NCI-H1105 treated with DMSO at 0.1 percent for 48 hours (cell line): Measurements from ENCODE around the gene POU2AF2.
"Not testable (repeated sequence)": the region's sequence is repeated elsewhere in the genome, so short reads cannot be mapped to it uniquely, and the experiment has no call there.

Source experiments
- DNase-seq: peaks from one replicate; lab custom pipeline; 2025; lab: John Stamatoyannopoulos, UW

The POU2AF2 gene

DNA sequence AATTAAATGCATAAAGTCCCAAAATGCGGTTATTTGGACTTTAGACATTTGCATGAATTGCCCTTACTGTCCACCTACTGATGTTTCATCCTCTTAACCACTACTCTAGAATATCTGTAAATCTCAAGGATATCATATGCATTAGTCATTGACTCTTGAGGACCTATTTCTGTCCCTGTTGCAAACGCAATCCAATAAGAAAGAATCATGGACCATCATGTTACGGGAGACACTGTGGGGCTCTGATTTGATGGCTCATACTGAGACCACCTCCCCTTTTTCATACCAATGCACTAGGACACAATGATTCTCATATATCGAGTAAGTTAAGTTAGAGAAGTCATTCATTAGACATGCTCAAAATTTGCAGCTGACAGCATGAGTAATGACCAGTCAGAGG, 14.4 kb downstream of the POU2AF2 start:
- DNase-seq, result no peak

DNA sequence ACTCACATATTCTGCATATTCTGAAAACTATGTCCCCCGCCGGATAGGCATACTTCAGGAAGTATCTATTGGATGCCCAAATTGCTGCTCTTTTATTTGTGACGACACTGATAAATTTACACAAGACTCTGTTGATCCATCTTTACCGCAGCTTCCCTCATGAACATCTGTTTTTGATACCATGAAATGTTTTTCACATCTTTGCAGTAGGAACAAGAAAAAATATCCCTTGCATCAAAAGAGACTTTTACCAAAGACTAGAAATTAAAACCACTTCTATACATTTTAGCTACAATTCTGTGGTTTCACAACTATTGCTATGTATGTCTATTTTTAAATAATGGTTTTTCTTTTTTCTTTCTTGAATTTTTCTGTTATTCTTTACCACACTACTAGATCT, 15.3 kb downstream of the POU2AF2 start:
- DNase-seq, result no peak

DNA sequence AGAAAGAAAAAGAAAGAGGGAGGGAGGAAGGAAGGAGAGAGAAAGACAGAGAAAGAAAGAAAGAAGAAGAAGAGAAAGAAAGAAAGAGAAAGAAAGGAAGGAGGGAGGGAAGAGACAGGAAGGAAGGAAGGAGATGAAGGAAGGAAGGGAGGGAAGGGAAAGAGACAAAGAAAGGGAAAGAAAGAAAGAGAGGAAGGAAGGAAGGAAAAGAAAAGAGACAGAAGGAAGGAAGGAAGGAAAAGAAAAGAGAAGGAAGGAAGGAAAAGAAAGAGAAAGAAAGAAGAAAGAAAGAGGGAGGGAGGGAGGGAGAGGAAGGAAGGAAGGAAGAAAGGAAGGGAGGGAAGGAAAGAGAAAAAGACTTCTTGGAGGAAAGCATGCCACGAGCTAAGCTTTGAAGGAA, 19.1 kb downstream of the POU2AF2 start:
- DNase-seq, result no peak

DNA sequence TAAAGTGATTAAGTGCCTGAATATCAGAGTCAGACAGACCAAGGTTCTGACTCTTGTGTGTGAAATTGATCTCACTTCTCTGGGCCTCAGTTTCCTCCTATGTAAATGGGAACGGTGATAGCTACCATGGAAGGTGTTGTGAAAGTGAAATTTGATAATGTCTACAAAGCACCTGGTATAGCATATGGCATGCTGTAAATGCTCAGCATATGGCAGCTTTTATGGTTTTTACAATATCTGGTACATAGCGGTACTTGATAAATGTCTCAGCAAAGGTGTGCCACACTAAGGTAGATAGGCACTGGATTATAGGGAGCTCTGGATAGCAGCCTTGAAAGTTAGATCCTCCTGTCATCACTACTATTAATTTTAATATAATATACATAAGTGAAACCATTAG, 19.9 kb downstream of the POU2AF2 start:
- DNase-seq, result no peak

- DNase-seq, result not testable (repeated sequence)
Observed at GRCh38 chr11:111268303-111268702, 22.8 kb downstream of the POU2AF2 start.

DNA sequence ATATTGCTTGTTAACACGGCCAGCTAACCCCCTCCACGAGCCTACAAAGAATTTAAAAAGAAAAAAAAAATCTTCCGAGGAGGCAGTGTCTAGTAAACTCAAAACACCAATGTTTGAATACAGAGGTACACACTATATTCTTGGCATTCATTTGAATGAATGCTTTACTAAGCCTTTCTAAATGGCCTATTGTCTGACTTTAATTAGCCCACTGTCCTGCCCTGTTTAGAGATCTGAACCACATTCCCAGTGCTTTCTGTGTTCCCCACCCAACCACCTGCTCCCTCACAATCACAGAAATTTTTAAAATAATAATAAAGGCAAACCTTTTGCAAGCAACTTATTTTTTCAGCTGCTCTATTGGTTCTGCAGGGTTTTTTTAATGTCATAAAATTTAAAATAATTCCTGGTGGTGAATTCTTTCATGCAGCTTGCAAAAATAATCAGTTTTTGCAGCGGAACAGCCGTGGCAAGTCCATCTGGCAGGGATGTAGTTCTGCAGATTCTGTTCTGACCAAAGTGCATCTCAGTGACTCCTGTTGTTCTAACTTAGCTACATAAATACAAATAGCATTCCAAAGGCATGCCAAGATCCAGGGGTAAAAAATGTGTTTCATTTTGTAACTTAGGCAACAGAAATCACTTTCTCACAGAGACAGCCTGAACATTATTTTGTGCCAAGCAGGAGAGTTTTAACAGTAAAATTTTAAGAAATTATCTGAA, 23.8 kb downstream of the POU2AF2 start:
- DNase-seq, result no peak

- DNase-seq, result no peak
Observed at GRCh38 chr11:111272420-111272819, 26.9 kb downstream of the POU2AF2 start.

DNA sequence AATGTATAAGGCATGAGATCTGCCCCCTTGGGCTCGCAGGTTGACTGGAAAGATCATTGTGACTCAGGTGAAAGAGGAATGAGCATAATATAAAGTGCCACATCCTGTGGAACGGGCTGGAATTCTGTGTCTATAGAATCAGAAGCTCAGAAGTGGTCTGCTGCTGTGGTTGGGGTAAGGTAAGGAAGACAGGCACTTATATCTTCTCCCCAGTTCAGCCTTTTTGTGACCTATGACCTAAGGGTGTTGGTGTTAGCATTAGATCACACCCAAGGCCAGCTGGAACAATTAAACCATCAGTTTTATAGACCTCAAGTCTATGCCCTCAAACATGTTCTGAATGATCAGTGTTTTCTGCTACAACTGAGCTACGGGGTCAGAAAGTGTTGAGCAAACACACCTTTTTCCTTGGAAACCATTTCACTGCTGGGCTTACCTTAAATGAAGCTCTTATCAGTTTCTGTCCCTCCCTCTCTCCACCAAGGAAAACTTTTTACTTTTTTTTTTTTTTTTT, 37.1 kb downstream of the POU2AF2 start:
- DNase-seq, result no peak

DNA sequence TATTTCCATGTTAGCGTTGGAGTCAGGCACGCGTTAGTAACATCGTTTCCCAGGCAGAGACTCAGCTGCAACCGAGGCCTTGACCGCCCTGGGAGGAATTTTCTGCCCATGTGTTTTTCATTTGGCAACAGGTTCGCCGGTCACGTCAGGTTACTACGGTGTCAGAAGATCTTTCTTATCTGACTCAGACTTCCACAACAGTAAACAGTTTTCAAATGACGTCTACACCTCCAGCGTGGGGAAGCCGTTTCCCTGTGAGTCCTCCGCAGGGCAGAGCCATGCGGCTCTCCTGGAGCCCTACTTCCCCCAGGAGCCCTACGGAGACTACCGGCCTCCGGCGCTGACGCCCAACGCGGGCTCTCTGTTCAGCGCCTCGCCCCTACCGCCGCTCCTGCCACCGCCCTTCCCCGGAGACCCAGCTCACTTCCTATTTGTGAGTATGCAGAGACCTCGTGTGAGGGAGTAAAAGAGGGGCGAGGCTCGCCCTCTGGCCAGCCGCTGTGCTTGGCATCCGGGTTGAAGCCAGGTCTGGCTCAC, 38.5 kb downstream of the POU2AF2 start:
- no peak for DNase-seq

DNA sequence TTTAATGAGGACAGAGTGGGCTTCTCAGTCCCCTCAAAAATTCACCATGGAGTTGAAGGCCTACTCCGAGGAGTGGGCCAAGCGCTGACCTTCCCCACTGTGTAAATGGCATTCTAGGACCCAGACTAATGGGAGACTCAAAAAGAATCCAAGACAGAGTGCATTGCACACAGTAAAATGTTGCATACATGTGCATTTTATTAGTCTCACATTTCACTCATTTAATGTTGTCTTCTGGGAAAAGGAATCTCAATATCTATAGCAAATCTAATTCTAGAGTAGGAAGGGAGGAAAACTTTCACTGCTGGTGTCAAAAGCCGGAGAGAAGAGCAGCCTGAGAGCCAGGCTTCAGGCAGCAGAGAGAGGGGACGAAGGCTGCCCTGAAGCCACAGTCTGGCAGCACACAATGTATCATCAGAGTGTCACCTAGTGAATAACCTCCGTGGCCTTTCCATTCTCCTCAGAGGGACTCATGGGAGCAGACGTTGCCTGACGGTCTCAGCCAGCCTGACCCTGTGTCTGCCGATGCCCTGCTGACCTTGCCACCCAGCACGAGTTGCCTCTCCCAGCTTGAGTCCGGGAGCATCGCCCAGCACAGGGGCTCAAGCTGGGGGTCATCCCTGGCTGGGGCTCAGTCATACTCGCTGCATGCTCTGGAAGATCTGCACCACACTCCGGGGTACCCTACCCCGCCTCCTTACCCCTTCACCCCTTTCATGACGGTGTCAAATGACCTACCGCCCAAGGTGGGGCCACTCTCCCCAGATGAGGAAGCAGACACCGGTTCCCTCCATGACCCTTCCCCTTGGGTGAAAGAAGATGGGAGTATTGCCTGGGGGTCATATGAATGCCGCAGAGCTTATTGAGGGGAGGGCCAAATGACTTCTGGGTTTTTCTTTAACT, 39.9 kb downstream of the POU2AF2 start:
- DNase-seq, result no peak

DNA sequence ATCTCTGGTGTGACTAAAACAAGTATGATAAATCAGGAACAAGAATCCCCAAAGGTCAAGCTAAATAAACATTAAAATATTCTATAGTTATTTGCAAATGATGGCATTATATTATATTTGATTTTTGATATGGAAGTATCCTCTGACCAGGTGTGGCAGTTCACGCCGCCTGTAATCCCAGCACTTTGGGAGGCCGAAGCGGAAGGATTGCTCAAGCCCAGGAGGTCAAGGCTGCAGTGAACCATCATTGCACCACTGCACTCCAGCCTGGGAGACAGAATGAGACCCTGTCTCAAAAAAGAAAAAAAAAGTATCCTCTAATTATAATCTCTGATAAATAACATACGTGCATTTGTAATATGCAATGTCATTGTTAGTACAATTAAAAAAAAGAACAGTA, 46.2 kb downstream of the POU2AF2 start:
- no peak for DNase-seq

DNA sequence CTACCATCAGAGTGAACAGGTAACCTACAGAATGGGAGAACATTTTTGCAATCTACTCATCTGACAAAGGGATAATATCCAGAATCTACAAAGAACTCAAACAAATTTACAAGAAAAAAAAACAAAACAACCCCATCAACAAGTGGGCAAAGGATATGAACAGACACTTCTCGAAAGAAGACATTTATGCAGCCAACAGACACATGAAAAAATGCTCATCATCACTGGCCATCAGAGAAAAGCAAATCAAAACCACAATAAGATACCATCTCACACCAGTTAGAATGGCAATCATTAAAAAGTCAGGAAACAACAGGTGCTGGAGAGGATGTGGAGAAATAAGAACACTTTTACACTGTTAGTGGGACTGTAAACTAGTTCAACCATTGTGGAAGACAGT, 46.9 kb downstream of the POU2AF2 start:
- not testable (repeated sequence) for DNase-seq

DNA sequence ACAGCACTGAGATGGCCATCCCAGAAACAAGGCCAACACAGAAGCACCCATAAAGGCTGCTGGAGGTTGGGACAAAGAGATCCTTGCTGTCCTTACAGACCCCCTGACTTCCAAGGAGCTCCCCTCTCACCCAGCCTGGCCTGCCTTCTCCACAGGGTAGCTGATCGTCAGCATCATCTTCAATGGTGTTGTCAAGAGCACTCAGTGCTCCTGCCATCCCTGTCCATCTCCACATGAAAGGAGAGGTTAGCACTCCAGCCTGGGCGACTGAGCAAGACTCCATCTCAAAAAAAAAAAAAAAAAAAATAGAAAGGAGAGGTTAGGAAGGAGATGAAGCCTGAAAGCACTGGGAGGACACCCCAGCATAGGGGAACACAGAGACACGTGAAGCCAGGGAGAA, 50.7 kb downstream of the POU2AF2 start:
- DNase-seq, result no peak

GRCh38 chr11:111297696-111298095, 52.2 kb downstream of the POU2AF2 start:
- no peak for DNase-seq

DNA sequence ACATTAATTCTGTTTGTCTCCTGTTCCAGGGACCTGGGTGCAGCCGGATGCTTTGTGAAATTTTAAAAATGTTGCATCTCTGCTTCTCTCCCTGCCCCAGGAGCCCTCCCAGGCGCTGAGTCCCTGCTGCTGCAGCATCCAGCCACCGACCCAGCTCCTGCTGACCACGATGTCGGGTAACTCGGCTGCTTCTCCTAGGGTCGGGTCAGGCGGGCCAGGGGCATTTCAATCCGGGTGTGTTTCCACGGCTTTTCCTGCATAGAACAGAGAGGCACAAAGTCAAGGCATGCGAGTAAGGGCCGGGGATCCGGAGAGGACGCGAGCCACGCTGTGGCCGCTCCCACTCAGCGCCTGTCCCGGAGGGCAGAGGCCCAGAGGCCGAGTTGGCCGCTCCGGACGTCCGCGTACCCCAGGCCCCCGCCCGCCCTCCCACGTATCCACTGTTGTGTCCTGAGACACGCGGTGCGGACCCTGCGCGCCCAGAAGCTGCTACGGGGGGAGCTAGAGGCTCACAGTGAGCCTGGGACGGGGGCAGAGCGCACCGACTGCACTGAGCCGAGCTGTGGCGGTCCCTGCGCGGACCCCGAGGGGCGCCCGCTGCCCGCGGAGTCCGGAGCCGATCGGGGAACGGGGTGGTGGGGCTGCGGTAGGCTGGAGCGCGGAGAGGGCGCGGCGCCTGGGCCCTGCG, 53.0 kb downstream of the POU2AF2 start, which contains the start of gene POU2AF3:
Gene POU2AF3 (plus strand): TSS at position 134 of the 688 bp plus-strand sequence. CDS start 36 bp downstream, at position 170.
- no peak for DNase-seq

DNA sequence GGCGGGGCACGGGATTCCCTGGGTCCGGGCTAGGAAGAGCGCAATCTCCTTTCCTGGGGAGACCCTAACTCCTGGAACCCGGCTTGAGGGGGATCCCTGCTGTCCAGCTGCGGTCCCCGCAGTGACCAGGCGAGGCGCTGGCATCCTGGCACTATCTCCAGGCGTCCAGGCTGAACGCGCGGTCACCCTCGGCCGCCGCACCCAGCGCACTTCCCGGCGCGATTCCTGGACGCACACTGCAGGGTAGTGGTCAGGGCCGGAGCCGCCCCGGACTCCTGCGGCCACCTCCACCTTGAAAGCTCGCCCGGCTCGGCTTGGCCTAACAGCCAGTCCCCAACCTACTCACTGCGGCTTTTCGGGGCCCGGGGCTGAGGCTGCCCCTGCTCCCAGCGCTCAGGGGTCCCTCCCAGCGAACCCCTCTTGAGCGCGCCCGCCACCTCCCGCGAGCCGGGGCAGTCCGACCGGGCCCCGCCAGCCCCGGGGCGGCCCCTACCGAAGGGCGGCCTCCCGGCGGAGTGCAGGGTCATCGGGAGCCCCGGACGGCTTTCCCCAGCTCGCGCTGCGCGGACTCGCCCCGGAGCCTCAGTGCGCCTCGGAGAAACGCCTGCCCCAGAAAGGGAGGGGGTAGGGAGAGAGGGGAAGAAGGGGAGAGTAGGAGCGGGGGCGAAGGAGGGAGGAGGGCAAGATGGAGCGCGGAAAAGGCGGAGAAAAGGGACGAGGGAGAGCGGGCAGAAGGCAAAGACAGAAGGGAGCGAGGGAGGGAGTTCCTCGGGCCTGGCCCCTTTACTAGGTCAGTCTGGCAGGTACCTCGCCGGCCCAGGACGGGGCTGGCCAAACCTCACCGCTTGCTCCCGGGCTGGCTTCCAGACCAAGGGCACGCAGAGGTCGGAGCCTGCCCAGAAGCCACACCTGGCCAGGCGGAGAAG, 53.8 kb downstream of the POU2AF2 start:
- no peak for DNase-seq

GRCh38 chr11:111300569-111300968, 55.0 kb downstream of the POU2AF2 start:
- DNase-seq, result no peak

GRCh38 chr11:111301004-111301841, 55.7 kb downstream of the POU2AF2 start:
- DNase-seq, result peak; percentile 28

DNA sequence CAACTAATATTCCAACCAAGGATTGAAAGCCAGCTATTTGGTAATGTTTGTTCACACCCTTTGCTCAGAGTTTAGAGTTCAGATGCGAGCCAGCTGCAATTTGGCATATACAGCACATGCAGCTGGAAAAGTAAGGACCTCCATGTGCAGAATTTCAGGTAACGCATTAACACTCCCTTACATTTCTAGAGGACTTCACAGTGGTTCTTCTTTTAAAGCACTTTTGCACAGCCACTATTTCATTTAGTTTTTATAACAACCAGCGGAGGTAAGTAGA, 56.3 kb downstream of the POU2AF2 start:
- DNase-seq, result no peak

GRCh38 chr11:111302298-111302697, 56.8 kb downstream of the POU2AF2 start:
- DNase-seq, result peak; percentile 73
